PC-9 (cell line): ENCODE results near the gene CAPZB. TPM values are rescaled to one million over a fixed set of nuclear protein-coding genes. Genes with fewer than 3 reads are reported as not detected.

Experiments
- BruUV-seq: library from RNA; stranded (reverse); fragments of 400-500 nt; replicated peaks from 2 replicates; lab custom pipeline; 2021; lab: Mats Ljungman, UMichigan
- CTCF ChIA-PET: fragments of 300-600 bp; sonication (Branson Sonifier 250); formaldehyde crosslinking; loops from one replicate; lab custom pipeline; 2022; ENCODE audit warnings: antibody characterized with exemption; lab: Charles Lee
- POLR2A ChIA-PET: fragments of 300-600 bp; sonication (Branson Sonifier 250); formaldehyde crosslinking; loops from one replicate; lab custom pipeline; 2022; ENCODE audit warnings: antibody characterized with exemption; ENCODE audit not compliant: unreplicated experiment; lab: Charles Lee
- DNase-seq, 2 experiments: peaks; one replicate each; pipeline versions ENCODE4 v3.0.0 to v3.0.0-alpha.2; 2015 to 2022; ENCODE audit warnings: mixed read lengths in 1 of 2
- H2AFZ ChIP-seq: fragments of 200-600 bp; sonication (generic); 2 replicates; pipeline ENCODE4 v1.8.1; 2017; ENCODE audit warnings: antibody characterized with exemption
- H3F3A ChIP-seq: fragments of 200-600 bp; sonication (generic); 2 replicates; pipeline ENCODE4 v1.8.1; 2017; ENCODE audit warnings: antibody characterized with exemption, mild to moderate bottlenecking, low read depth; ENCODE audit not compliant: insufficient read depth
- H3K27ac ChIP-seq: fragments of 200-600 bp; sonication (generic); 2 replicates; pipeline ENCODE4 v1.6.1; 2016; ENCODE audit warnings: mixed run types
- H3K27me3 ChIP-seq: fragments of 200-600 bp; sonication (generic); 2 replicates; pipeline ENCODE4 v1.6.1; 2016; ENCODE audit warnings: low read depth, mixed run types; ENCODE audit not compliant: insufficient read depth
- H3K36me3 ChIP-seq: fragments of 200-600 bp; sonication (generic); 2 replicates; pipeline ENCODE4 v1.6.1; 2016; ENCODE audit warnings: low read depth, mixed run types
- H3K4me1 ChIP-seq: fragments of 200-600 bp; sonication (generic); replicated peaks from 2 replicates; pipeline ENCODE4 v1.6.1; 2016; ENCODE audit warnings: mixed run types; ENCODE audit not compliant: insufficient read depth
- H3K4me2 ChIP-seq: fragments of 200-600 bp; sonication (generic); 2 replicates; pipeline ENCODE4 v1.6.1; 2017; ENCODE audit warnings: mixed run types
- H3K4me3 ChIP-seq: fragments of 200-600 bp; sonication (generic); 2 replicates; pipeline ENCODE4 v1.6.1; 2016; ENCODE audit warnings: mixed run types
- H3K79me2 ChIP-seq: fragments of 200-600 bp; sonication (generic); 2 replicates; pipeline ENCODE4 v1.6.1; 2017; ENCODE audit warnings: low read depth, mixed run types
- H3K9me2 ChIP-seq: fragments of 200-600 bp; sonication (generic); 2 replicates; pipeline ENCODE4 v1.8.1; 2017; ENCODE audit warnings: mild to moderate bottlenecking; ENCODE audit not compliant: insufficient read depth
- H3K9me3 ChIP-seq: fragments of 200-600 bp; sonication (generic); 2 replicates; pipeline ENCODE4 v1.8.1; 2016; ENCODE audit warnings: low read depth; ENCODE audit not compliant: insufficient read depth
- H4K20me1 ChIP-seq: fragments of 200-600 bp; sonication (generic); 2 replicates; pipeline ENCODE4 v1.8.1; 2017; ENCODE audit not compliant: insufficient read depth
- EZH2 ChIP-seq: fragments of 200-600 bp; sonication (generic); IDR thresholded peaks from 2 replicates; pipeline ENCODE4 v1.8.0; 2017; ENCODE audit warnings: antibody characterized with exemption, low read depth
- intact Hi-C: fragments of 100-400 bp; cut with micrococcal nuclease; formaldehyde crosslinking; loops from one replicate; pipeline ENCODE4 v1.10.0; 2022; ENCODE audit not compliant: unreplicated experiment
- total RNA-seq: library from RNA; stranded (reverse); gene quantifications from 2 replicates; pipeline ENCODE4 v1.2.3, GENCODE V29; 2021
- TF ChIP-seq, protein P1 (sequence below): fragments of 200-600 bp; sonication (generic); conservative IDR thresholded peaks from 2 replicates; pipeline ENCODE4 v1.6.1; 2017; ENCODE audit warnings: mixed run types, antibody characterized with exemption, mild to moderate bottlenecking, moderate library complexity

Gene CAPZB
- total RNA-seq, 1 experiment from 2014 or later = 222 TPM

DNA sequence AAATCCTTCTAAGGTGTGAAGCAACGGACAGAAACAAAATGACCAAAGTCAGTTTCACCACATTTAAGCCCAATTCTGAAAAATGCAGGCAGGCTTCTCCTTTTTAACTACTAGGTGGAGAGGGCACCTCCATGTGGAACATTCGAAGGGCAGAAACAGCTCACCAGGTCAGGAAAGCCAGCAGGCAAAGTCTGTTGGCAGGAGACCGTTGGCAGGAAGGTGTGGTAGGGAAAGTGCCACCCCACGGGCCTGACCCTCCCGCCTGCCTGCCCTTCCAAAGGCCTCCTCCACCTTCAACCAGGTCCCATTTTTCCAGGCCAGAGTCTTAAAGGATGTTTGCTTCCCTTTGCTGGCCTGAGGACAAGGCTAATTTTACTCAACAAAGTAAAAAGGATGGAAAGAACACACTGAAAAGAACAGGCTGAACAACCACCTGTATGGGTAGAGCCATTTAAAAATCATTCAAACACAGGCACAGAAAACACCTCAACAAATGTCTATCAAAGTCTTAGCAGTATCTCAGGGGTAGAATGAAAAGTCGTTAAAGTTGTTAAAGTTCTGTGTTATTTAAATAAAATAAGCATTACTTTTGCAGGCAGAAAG is 26.4 kb downstream of the CAPZB start:
- no peak overlapping the region for H2AFZ ChIP-seq
- DNase-seq = no peak
- no peaks in the 10 kb centered on the region for H3K9me2 ChIP-seq
- no peaks in the 10 kb centered on the region for H3K36me3 ChIP-seq
- H3K4me3 ChIP-seq = no peak overlapping the region
- H3K4me1 ChIP-seq = no peaks in the 10 kb centered on the region
- H3K79me2 ChIP-seq = peaks cover 64% of the 10 kb centered on the region
- TF ChIP-seq, protein P1, sequence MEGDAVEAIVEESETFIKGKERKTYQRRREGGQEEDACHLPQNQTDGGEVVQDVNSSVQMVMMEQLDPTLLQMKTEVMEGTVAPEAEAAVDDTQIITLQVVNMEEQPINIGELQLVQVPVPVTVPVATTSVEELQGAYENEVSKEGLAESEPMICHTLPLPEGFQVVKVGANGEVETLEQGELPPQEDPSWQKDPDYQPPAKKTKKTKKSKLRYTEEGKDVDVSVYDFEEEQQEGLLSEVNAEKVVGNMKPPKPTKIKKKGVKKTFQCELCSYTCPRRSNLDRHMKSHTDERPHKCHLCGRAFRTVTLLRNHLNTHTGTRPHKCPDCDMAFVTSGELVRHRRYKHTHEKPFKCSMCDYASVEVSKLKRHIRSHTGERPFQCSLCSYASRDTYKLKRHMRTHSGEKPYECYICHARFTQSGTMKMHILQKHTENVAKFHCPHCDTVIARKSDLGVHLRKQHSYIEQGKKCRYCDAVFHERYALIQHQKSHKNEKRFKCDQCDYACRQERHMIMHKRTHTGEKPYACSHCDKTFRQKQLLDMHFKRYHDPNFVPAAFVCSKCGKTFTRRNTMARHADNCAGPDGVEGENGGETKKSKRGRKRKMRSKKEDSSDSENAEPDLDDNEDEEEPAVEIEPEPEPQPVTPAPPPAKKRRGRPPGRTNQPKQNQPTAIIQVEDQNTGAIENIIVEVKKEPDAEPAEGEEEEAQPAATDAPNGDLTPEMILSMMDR = no peak
- no peak for TF ChIP-seq EZH2
- ChIA-PET CTCF (no interaction called here), POLR2A (no interaction called here)
- H3F3A ChIP-seq = no peaks in the 10 kb centered on the region
- H3K4me2 ChIP-seq = no peak overlapping the region
- H4K20me1 ChIP-seq = peaks cover 23% of the 10 kb centered on the region
- no peak overlapping the region for H3K27ac ChIP-seq
- no TSS peak for BruUV-seq
- intact Hi-C loops = no loop called here
- no peaks in the 10 kb centered on the region for H3K9me3 ChIP-seq
- H3K27me3 ChIP-seq = no peaks in the 10 kb centered on the region

DNA sequence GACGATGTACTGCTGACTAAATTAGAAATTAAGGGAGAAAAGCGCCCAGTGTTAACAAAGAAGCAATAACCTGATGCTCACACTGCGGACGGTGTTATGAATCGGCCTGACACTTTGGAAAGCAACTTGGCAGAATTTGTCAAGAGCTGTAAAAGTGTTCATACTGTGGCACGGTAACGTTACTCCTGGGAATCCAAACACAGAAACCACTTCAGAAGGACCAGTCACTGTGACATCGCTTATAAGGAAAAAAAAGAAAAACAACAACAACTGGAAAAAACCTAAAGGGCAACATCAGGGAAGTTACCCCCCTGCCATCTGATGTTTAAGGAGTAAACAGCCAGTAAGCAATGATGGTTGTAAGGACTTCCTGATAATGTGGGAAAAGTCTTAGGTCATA is 27.7 kb downstream of the CAPZB start:
- ChIA-PET CTCF (interaction anchor here (0.7 kb wide), 1 partner anchor 13 kb away, joined by 12 read pairs; no protein-coding TSS in a partner anchor), POLR2A (no interaction called here)
- BruUV-seq = no TSS peak
- intact Hi-C loops = no loop called here
- Histone ChIP-seq H3F3A (no peaks in the 10 kb centered on the region), H3K4me3 (no peak overlapping the region), H3K4me1 (no peaks in the 10 kb centered on the region), H3K36me3 (no peaks in the 10 kb centered on the region), H2AFZ (no peak overlapping the region), H3K9me3 (no peaks in the 10 kb centered on the region), H3K4me2 (no peak overlapping the region), H4K20me1 (peaks cover 23% of the 10 kb centered on the region), H3K79me2 (peaks cover 66% of the 10 kb centered on the region), H3K9me2 (no peaks in the 10 kb centered on the region), H3K27me3 (no peaks in the 10 kb centered on the region), H3K27ac (no peak overlapping the region)
- DNase-seq = no peak
- TF ChIP-seq, protein P1 = no peak

DNA sequence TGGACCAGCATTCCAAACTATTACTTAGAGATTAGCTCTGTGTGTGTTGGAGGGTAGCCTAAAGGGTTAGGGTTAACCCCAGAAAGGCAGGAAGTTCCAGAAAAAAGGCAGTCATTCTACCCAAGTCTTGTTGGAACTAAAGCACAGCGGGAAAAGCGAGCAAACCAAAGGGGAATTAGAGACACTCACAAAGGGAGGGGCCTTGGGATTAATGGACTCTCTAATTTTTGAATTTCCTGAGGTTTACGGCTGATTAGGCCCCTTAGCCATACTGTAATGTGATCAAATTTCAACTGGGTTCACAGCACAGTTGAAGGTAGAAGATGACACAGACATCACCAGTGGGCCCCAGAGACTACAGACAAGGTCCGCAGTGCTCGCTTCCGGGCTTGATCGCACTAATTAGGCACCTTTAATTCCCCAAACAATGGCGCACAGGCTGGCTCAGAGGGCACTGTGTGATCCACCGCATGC is 28.3 kb downstream of the CAPZB start:
- ChIA-PET CTCF (interaction anchor here (0.7 kb wide), 1 partner anchor 13 kb away, joined by 12 read pairs; no protein-coding TSS in a partner anchor), POLR2A (no interaction called here)
- H3F3A ChIP-seq = no peaks in the 10 kb centered on the region; the same call in 1 of the 2 replicates
- no peak overlapping the region for H3K4me3 ChIP-seq
- H3K27me3 ChIP-seq = no peaks in the 10 kb centered on the region
- DNase-seq = no peak
- H3K27ac ChIP-seq = no peak overlapping the region
- H4K20me1 ChIP-seq = peaks cover 23% of the 10 kb centered on the region
- intact Hi-C loops = no loop called here
- TF ChIP-seq EZH2 = no peak
- TF ChIP-seq, protein P1 = no peak
- H3K79me2 ChIP-seq = peaks cover 68% of the 10 kb centered on the region
- no peaks in the 10 kb centered on the region for H3K9me2 ChIP-seq
- no peaks in the 10 kb centered on the region for H3K4me1 ChIP-seq
- no peak overlapping the region for H2AFZ ChIP-seq
- no peaks in the 10 kb centered on the region for H3K9me3 ChIP-seq
- no peak overlapping the region for H3K4me2 ChIP-seq
- H3K36me3 ChIP-seq = no peaks in the 10 kb centered on the region
- BruUV-seq = no TSS peak
